NCI-H748 (cell line): ENCODE measurements around the gene SRGAP1.
A peak's percentile ranks its signal among the peaks of the same experiment; 100 is the strongest.
"Not testable (repeated sequence)": the region's sequence is repeated elsewhere in the genome, so short reads cannot be mapped to it uniquely, and the experiment has no call there.

ENCODE experiments used
- DNase-seq: peaks from one replicate; lab custom pipeline; 2025; ENCODE audit not compliant: unreplicated experiment; lab: John Stamatoyannopoulos, UW

The SRGAP1 gene

DNA sequence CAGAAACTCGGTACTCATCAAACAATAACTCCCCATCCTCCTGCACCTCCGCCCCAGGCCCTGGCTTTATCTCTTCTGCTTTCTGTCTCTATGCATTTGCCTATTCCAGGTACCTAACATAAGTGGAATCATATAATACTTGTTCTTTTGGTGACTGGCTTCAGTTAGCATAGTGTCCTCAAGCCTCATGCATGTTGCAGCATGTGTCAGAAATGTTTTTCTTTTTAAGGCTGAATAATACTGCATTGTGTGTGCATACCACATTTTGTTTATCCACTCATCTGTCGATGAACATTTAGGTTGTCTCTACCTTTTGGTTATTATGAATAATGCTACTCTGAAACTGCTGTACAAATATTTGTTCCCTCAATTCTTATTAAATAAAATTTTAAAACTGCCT is 260.5 kb downstream of the SRGAP1 start:
- no peak for DNase-seq

DNA sequence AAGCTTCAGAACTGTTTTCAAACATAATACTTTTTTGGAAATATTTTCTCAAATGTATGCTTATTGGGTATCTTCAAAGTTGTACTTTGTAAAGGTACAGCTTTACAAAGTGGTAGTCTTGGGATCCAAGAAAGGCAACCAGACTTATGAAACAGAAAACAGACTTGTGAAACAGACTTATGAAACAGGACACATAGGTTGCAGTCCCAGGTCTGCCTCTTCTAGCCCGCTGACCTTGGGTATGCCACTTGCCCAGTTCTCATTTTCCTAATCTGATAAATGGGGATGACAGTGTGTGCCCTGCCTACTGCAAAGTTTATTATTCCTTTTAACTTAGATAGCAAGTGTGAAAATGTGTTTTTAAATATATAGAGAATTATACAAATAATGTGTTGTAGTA is 263.3 kb downstream of the SRGAP1 start:
- DNase-seq: no peak

DNA sequence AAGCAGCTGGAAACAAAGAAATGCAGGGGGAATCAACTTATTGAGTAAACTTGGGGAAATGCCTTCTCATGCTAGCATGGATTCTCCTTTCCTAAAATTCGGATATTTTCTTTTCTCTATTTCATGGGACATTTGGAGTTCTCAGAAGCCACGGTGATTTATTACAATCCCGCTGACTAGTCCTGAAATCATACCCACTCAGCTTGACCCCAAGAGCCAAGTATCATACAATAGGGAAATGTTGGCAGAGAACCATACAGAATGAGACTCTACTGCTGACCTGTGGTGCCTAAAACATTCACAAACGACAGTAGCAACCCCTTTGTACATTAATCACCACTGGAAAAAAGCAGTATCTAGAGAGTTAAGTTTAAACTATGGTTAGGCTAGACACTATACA is 265.2 kb downstream of the SRGAP1 start:
- DNase-seq: no peak

DNA sequence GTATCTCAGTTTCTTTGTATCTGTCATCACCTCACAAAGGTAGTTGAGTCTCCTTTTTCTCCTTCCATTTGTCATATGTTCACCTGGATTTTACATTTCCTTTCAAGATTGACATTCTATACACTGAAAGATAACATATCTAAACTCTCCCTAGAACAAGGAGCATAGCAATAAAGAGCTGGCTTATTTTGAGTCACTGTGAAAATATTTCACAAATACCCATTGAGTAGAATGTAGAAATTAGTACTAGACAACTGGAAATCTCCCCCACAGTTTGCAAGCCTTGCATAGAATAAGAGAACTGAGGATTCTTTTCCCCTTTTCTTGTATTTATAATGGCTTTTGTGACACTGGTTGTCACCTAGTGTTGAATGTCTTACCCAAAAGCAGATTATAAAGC is 266.4 kb downstream of the SRGAP1 start:
- DNase-seq: no peak

DNA sequence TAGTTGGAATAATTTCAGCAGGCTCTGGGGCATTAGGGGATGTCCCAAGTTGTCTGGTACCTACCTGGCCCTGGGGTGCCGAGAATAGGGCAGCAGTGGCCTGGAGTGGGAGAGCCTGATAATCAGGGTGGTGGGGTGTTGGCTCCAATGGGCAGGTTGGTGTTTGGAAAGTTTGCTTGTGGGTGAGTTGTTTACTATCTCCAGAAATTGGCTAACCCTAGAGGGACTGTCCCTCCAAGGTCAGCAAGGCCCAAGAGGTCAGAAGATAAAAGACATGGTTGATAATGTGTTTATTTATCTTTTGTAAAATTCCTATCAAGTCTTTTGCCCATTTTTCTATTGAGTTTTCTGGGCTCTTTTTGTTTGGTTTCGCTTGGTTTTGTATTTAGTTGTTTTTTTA is 272.5 kb downstream of the SRGAP1 start:
- DNase-seq: no peak

DNA sequence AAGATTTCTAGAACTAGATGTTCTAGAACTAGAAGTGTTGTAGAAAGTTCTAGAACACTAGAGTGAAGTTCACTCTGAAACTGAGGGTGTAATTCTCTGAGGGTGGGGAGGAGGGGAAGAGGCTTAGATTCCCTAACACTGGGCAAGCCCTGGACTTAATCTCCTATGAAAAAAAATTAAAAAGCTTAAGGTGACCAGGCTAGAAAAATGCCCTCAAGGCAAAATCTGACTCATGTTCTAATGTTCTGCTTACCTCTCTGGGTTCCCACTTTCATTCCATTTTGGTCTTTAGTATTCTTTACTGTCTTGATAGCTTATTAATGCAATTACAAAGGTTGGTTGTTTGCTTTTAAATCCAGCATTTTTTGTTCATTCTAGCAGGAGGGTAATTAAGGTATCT is 276.1 kb downstream of the SRGAP1 start:
- DNase-seq: peak; percentile 61

DNA sequence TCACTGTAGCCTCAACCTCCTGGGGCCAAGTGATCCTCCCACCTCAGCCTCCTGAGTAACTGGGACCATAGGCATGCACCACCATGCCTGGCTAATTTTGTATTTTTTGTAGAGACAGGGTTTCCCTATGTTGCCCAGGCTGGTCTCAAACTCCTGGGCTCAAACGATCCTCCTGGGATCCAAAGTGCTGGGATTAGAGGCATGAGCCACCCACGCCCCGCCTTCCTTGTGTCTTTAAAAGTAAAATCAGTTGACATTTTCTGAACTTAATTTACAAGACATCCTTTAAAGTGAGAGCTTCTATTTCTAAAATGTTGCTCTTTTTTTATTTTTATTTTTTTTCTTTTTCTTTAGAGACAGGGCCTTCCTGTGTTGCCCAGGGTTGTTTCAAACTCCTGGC is 276.6 kb downstream of the SRGAP1 start:
- not testable (repeated sequence) for DNase-seq

DNA sequence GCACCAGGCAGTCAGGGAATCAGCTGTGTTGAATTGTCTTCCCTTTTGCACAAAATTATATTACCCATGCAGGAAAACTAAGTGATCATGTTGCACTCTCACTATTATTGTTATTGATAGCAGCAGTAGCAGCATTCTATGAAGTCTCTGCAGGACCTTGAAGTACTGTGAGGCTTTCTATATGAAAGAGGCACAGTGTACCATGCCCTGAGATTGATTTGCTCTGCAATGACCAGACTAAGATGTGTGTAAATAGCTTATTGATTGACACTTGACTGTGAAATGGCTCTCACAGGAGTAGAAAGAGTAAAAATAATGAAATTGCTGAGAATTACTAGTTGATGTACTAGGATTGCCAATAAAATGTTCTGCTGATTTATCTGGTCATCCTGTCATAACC is 277.7 kb downstream of the SRGAP1 start:
- DNase-seq: peak; percentile 68

DNA sequence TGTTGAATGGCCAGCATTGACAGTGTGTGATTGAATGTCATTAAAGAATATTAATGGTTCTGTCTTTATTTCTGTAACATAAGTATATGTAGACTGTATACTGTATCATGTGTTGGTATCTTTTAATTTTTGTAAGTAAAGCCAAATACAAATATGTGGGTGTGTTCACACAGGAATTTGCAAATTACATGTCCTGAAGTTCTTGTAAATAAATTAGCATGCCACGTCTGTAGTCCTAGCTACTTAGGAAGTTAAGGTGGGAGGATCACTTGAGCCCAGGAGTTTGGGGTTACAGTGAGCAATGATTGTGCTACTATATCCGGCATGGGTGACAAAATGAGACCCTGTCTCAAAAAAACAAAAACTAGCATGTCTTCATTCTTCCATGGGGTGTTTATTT is 278.5 kb downstream of the SRGAP1 start:
- no peak for DNase-seq

DNA sequence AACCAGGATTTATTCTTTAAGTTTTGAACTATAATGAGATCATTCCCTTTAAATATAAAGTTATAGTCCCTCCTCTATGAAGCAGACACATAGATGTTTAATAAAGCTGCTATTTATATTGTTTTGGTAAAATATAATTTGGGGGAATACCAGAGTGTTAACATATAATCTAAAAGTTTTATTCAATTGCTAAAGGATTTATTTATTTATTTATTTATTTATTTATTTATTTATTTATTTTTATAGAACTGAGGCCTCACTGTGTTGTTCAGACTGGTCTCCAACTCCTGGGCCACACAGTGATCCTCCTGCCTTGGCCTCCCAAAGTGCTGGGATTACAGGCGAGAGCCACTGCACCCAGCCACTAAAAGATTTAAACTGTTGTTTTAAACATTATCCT is 278.9 kb downstream of the SRGAP1 start:
- no peak for DNase-seq

DNA sequence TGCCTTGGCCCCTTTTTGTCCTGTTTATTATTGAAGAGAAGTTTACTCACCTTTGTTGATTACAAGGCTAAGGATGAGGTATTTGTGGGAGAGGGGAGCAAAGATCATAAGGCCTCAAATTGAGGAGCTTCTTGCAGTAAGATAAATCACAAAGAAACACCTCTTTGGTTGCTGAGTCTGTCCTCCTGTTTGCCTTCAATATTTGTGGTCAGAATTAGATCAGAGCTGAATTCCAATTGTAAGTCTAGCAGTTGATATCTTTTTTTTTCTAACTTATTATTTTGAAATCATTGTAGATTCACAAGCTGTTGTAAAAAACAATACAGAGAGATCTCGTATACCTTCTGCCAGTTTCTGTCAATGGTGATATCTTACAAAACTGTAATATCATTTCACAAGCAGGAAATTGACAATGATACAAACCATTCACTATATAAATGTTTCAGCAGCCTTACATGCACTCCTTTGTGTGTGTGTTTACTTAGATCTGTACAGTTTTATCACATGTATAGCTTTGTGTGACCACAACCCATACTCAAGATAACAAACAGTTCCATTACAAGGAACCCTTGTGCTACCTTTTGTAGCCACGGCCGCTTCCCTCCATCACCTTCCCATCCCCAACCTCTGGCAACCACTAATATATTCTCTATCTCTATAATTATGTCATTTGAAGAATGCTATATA is 280.2 kb downstream of the SRGAP1 start:
- DNase-seq: peak; percentile 78

DNA sequence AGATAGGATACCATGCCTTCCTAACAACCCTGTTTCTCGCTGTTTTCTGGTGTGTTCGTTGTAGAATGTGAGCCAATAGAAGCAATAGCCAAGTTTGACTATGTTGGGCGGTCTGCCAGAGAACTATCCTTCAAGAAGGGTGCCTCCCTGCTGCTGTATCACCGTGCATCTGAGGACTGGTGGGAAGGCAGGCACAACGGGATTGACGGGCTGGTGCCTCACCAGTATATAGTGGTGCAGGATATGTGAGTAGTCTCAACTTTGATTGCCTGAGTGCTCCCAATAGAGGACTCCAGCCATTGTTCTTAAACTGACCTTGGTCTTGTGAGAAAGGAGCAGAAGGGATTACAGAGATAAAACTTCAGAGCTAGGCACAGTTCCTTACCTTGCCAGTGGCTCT is 281.4 kb downstream of the SRGAP1 start:
- DNase-seq: no peak

DNA sequence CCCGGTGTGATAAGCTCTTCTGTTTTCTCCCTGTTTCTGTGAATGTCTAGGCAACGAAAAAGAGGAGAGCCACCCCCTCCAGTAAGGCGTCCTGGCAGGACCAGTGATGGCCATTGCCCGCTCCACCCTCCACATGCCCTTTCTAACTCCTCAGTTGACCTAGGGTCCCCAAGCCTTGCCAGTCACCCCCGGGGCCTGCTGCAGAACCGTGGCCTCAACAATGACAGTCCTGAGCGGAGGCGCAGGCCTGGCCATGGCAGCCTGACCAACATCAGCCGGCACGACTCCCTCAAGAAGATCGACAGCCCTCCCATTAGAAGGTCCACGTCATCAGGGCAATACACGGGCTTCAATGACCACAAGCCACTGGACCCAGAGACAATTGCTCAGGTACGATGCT is 283.3 kb downstream of the SRGAP1 start:
- DNase-seq: no peak

DNA sequence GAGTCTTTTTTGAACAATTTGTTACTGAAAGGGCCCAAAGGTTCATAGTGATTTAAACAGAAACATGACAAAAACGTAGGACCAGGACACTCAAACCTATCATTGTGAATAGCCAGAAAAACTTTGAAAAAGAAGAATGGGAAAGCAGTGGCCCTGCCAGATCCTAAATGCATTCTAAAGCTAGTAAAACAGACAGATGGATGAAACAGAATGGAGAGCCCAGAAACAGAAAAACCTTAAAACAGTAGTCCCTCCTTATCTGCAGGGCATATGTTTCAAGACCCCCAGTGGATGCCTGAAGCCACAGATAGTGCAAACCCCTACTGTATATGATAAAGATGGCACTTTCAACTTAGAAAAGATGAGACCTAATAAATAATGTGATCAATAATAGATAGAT is 283.9 kb downstream of the SRGAP1 start:
- DNase-seq: no peak

DNA sequence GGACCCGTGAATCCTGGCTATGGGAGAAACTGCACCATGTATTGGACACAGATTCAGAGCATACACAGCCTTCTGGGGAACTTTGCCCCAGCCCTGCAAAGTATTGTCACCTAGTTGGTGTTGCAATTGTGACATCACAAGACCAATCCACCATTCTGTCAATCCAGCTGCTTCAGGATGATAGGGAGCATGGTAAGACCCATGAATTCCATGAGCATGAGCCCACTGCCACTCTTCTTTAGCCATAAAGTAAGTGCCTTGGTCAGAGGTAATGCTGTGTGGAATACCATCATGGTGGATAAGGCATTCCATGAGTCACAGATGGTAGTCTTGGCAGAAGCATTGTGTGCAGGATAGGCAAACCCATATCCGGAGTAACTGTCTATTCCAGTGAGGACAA is 286.0 kb downstream of the SRGAP1 start:
- DNase-seq: not testable (repeated sequence)

DNA sequence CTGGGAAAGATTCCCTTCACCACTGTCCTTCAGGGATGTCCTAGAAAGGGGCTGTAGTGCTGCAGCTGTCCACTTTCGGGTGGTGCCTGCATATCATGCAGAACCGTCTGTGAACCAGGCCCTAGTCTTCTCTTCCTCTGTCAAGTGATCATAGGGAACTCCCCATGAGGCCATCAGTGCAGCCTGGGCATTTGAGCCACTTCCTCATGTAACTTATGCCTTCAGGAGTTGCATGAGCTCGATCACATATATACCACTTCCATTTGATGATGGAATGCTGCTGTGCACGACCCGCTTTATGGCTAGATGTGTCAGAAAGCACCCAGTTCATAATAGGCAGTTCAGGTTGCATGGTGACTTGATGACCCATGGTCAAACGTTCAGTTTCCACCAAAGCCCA is 287.0 kb downstream of the SRGAP1 start:
- DNase-seq: not testable (repeated sequence)

DNA sequence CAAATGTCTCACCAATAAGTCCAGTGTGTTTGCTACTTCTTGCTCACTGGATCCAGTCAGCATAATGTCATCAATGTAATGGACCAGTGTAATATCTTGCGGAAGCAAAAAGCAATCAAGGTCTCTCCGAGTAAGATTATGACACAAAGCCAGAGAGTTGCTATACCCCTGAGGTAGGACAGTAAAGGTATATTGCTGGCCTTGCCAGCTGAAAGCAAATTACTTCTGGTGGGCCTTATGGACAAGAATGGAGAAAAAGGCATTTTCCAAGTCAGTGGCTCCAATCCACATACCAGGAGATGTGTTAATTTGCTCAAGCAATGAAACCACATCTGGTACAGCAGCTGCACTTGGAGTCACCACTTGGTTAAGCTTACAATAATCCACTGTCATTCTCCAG is 288.2 kb downstream of the SRGAP1 start:
- DNase-seq: not testable (repeated sequence)

DNA sequence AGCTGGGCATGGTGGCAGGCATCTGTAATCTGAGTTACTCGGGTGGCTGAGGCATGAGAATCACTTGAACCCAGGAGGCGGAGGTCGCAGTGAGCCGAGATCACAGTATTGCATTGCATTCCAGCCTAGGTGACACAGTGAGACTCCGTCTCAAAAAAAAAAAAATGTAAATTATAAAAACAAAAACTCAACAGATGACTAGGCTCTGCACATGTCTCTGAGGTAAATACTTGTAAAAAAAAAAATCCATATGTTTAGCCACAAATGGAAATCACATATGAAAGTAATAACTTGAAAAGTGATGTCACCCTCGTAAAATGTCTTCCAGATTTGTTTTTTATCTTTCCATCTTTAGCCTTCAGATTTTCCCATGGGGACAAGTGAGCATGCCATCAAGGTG is 292.6 kb downstream of the SRGAP1 start:
- no peak for DNase-seq

DNA sequence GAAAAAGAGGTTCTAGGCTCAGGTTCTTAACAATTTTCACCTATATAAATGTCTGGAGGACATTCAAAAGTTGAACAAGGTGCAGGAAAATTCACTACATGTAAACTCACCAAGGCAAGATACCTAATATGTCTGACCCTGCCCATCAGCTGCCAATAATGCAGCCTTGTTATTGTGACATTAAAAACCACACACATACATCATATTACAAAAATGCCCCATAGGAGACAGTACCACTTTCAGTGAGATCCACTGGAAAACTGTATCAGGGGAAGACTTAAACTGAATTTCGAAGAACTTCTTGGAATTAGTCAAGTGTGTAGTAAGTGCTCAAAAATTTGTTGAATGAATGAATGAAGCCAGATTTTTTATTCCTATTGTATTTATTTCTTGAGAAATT is 294.5 kb downstream of the SRGAP1 start:
- no peak for DNase-seq

DNA sequence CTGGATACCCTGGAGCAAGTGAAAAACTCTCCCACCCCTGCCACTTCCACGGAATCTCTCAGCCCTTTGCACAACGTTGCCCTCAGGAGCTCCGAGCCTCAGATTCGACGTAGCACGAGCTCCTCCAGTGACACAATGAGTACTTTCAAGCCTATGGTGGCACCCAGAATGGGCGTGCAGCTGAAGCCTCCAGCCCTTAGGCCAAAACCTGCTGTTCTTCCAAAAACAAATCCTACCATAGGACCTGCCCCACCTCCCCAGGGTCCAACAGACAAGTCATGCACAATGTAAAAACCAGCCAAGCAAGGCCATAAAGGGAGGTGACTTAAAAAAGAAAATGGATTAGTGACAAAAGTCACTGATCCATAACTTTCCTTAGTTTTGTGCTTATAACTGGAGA is 297.9 kb downstream of the SRGAP1 start:
- DNase-seq: no peak

DNA sequence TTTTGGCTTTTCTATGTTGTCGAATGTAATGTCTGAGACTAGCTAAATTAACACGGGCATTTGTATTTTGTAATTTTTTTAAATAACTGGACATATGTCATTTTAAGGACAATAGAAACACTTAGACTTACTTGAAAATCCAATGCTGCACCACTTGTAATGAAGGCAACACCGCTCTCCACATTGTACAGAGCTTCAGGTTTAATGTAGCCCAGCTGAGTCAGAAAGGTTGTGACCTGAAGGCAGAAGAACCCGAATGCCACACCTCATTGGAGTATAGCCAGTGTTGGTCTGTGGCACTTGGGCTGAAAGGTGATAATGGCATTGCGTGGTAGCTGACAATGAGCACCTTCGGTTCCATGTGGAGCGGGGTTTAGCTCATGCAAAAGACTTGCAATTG is 298.3 kb downstream of the SRGAP1 start:
- DNase-seq: no peak

DNA sequence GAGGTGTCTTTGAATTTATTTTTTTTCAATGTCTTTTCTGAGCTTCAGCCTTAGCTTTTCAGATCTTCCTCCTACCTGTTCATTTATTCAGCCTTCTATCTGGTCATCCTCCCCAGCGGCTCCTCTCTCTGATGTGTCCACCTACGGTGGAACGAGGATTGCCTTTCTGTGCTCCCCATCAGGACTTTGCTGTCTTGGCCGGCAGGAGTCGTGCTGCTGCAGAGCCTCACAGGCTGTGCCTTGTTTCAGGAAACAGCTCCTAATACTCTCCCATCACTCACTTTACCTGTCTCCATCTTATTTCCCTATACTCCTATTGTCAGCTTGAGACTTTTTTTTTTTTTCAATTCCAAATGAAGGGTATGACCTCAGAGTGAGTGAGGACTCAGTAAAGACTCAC is 300.7 kb downstream of the SRGAP1 start:
- no peak for DNase-seq

DNA sequence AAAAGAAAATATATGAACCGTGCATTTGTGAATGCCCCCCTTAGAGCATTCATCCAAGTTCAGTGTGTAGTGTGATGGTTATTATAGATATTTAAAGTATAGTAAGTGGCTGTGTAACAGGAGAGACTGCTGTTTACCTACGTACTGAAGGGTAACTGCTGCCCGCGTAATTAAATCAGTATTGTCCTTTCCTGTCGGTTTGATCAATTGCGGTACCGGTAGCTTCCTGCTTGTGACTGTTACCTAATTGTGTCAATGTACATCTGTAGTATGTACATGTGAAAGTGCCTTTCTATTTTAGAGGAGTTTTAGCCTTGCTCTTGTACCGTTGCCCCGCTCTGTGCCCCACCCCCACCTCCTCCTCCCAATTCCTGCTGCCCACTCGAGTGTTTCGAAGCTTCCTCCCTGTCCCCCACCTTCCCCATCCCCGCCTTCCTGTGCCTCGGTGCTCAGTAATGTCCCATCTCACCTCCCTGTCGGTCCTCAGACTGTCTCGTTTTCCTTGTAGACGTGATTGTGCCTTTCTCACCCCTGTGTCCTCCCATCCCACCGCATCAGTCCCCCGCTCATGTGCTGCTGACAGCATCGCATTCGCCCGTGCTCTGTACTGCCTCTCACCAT is 302.6 kb downstream of the SRGAP1 start:
- peak; percentile 62 for DNase-seq
